HEK293T (cell line): ENCODE measurements around the gene CCDC88B.
A peak's percentile ranks its signal among the peaks of the same experiment; 100 is the strongest.

ENCODE experiments used
- CTCF ChIA-PET: fragments of 350-600 bp; formaldehyde crosslinking; extraction: SDS; loops from one replicate; lab custom pipeline; 2021; ENCODE audit warnings: antibody characterized with exemption, inconsistent platforms; lab: Yijun Ruan, JAX
- POLR2A ChIA-PET: fragments of 350-600 bp; formaldehyde crosslinking; extraction: SDS; loops from one replicate; lab custom pipeline; 2020; ENCODE audit warnings: antibody characterized with exemption, inconsistent platforms; lab: Yijun Ruan, JAX
- DNase-seq: peaks from one replicate; pipeline ENCODE4 v3.0.0; 2012; ENCODE audit warnings: mixed read lengths; ENCODE audit errors: extremely low spot score
- ARNT ChIP-seq: fragments of 450-650 bp; IDR thresholded peaks from 2 replicates; pipeline ENCODE4 v1.6.1; 2017; ENCODE audit warnings: mild to moderate bottlenecking
- BHLHE40 ChIP-seq: fragments of 450-650 bp; IDR thresholded peaks from 2 replicates; pipeline ENCODE4 v1.6.1; 2016; ENCODE audit warnings: mild to moderate bottlenecking, moderate library complexity, borderline replicate concordance
- CTBP1 ChIP-seq: fragments of 450-650 bp; IDR thresholded peaks from 2 replicates; pipeline ENCODE4 v1.6.1; 2016; ENCODE audit warnings: borderline replicate concordance
- ELF4 ChIP-seq: fragments of 450-650 bp; IDR thresholded peaks from 2 replicates; pipeline ENCODE4 v1.6.1; 2017; ENCODE audit warnings: antibody characterized with exemption
- FOXA1 ChIP-seq: fragments of 450-650 bp; IDR thresholded peaks from 2 replicates; pipeline ENCODE4 v1.6.1; 2016; ENCODE audit warnings: mild to moderate bottlenecking
- FOXK2 ChIP-seq: fragments of 450-650 bp; IDR thresholded peaks from 2 replicates; pipeline ENCODE4 v1.6.1; 2016; ENCODE audit warnings: mild to moderate bottlenecking
- FOXM1 ChIP-seq: fragments of 450-650 bp; IDR thresholded peaks from 2 replicates; pipeline ENCODE4 v1.6.1; 2017; ENCODE audit warnings: mild to moderate bottlenecking, borderline replicate concordance
- HDGF ChIP-seq: fragments of 450-650 bp; IDR thresholded peaks from 2 replicates; pipeline ENCODE4 v1.6.1; 2017; ENCODE audit warnings: antibody characterized with exemption, borderline replicate concordance
- L3MBTL2 ChIP-seq: fragments of 450-650 bp; conservative IDR thresholded peaks from 2 replicates; pipeline ENCODE4 v1.6.1; 2016; ENCODE audit warnings: mild to moderate bottlenecking
- LEF1 ChIP-seq: fragments of 450-650 bp; IDR thresholded peaks from 2 replicates; pipeline ENCODE4 v1.6.1; 2017; ENCODE audit warnings: mild to moderate bottlenecking, borderline replicate concordance
- NFRKB ChIP-seq: fragments of 450-650 bp; IDR thresholded peaks from 2 replicates; pipeline ENCODE4 v1.6.1; 2016; ENCODE audit warnings: mild to moderate bottlenecking, moderate library complexity
- SP1 ChIP-seq: fragments of 450-650 bp; IDR thresholded peaks from 2 replicates; pipeline ENCODE4 v1.6.1; 2017
- SUZ12 ChIP-seq: fragments of 450-650 bp; IDR thresholded peaks from 2 replicates; pipeline ENCODE4 v1.6.1; 2016; ENCODE audit warnings: mild to moderate bottlenecking
- TARDBP ChIP-seq: fragments of 450-650 bp; IDR thresholded peaks from 2 replicates; pipeline ENCODE4 v1.6.1; 2016
- ZNF384 ChIP-seq: fragments of 450-650 bp; IDR thresholded peaks from 2 replicates; pipeline ENCODE4 v1.6.1; 2016
- TF ChIP-seq, protein P1 (sequence below): fragments of 450-650 bp; IDR thresholded peaks from 2 replicates; pipeline ENCODE4 v1.6.1; 2016

The CCDC88B gene

DNA sequence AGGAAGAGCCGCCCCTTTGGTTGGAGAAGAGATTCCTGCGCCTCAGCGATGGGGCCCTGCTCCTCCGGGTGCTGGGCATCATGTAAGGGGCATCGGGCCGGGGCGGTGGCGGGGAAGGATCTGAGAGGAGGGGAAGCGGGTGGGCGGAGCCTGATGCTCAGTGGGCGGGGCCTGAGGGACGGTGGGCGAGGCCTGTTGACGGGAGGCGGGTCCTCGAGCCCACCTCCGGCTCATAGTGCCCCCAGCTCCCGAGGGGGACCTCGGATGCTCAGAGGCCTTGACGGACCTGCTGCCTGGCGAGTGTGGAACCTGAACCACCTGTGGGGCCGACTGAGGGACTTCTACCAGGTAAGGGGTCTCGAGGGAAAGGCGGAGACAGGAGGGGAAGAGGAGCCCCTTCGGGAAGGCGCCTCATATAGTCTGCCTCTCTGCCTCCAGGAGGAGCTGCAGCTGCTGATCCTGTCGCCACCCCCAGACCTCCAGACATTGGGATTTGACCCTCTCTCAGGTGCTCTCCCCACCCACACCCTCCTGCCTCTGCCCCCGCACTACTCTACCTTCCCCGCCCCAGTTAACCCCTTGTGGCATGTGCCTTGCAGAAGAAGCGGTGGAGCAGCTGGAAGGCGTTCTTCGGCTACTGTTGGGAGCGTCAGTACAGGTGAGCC lies 799 bp downstream of the CCDC88B start:
- ChIA-PET POLR2A (interaction anchor here (0.6 to 6.3 kb wide), 4 partner anchors 17 to 1008 kb away, joined by 3 to 46 read pairs (median 6); partner anchors contain the start of genes BAD, GPR137, PRDX5 and TRMT112), CTCF (interaction anchor here (1.2 to 4.3 kb wide), 3 partner anchors 9 to 23 kb away, joined by 4 to 33 read pairs (median 7); partner anchors contain the start of genes PRDX5 and TRMT112)
- TF ChIP-seq FOXA1 = no peak
- TF ChIP-seq FOXK2 = no peak
- no peak for TF ChIP-seq CTBP1
- no peak for TF ChIP-seq SP1
- TF ChIP-seq L3MBTL2 = no peak
- TF ChIP-seq NFRKB = no peak
- no peak for TF ChIP-seq ELF4
- TF ChIP-seq, protein P1, sequence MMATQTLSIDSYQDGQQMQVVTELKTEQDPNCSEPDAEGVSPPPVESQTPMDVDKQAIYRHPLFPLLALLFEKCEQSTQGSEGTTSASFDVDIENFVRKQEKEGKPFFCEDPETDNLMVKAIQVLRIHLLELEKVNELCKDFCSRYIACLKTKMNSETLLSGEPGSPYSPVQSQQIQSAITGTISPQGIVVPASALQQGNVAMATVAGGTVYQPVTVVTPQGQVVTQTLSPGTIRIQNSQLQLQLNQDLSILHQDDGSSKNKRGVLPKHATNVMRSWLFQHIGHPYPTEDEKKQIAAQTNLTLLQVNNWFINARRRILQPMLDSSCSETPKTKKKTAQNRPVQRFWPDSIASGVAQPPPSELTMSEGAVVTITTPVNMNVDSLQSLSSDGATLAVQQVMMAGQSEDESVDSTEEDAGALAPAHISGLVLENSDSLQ = no peak
- no peak for TF ChIP-seq SUZ12
- no peak for TF ChIP-seq TARDBP
- no peak for TF ChIP-seq HDGF
- TF ChIP-seq ZNF384 = no peak
- no peak for TF ChIP-seq LEF1
- TF ChIP-seq ARNT = no peak
- TF ChIP-seq BHLHE40 = no peak
- no peak for TF ChIP-seq FOXM1
- peak; percentile 82 for DNase-seq

- CTCF ChIA-PET = interaction anchor here (0.6 to 4.3 kb wide), 4 partner anchors 14 to 139 kb away, joined by 3 to 33 read pairs (median 6); partner anchors contain the start of genes PRDX5 and TRMT112
- POLR2A ChIA-PET = interaction anchor here (0.6 to 6.3 kb wide), 5 partner anchors 12 to 1008 kb away, joined by 3 to 46 read pairs (median 5); partner anchors contain the start of genes BAD, GPR137, PRDX5 and TRMT112
- TF ChIP-seq, protein P1 = no peak
- no peak for TF ChIP-seq NFRKB
- TF ChIP-seq SUZ12 = no peak
- TF ChIP-seq FOXK2 = no peak
- no peak for DNase-seq
Measured at GRCh38 chr11:64341429-64341828, 1.4 kb downstream of the CCDC88B start.

DNA sequence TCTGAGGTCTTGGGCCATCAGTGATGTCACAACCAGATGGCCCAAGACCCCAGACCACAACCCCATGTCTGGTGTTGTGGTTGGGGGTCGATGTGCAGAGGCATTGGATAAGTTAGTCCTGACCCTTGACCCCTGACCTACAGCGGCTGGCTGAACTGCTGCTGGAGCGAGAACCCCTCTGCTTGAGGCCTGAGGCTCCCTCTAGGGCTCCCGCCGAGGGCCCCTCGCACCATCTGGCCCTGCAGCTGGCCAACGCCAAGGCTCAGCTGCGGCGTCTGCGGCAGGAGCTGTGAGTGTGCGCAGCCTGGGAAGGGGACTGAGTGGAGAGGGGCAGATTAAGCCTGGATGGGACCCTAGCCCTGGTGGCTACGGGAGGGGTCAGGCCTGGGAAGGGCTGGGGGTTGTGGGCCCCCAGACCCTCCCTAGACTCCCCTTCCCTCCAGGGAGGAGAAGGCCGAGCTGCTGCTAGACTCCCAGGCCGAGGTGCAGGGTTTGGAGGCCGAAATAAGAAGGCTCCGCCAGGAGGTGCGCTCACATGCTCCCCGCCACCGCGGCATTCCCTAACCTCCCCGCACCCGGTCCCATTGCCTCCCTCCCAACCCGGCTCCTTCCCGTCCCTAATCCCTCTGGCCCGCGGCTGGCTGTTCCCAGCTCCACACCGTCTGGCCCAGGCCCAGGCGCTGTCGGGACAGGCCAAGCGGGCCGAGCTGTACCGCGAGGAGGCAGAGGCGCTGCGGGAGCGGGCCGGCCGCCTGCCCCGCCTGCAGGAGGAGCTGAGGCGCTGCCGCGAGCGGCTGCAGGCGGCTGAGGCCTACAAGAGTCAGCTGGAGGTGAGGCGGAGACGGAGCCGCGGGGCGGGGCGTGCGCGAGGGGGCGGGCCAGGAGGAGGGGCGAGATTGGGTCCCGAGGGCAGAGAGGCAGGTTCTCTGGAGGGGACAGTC lies 2.1 kb downstream of the CCDC88B start:
- CTCF ChIA-PET = interaction anchor here (0.6 to 4.3 kb wide), 5 partner anchors 13 to 140 kb away, joined by 3 to 33 read pairs (median 4); partner anchors contain the start of genes PRDX5 and TRMT112

DNA sequence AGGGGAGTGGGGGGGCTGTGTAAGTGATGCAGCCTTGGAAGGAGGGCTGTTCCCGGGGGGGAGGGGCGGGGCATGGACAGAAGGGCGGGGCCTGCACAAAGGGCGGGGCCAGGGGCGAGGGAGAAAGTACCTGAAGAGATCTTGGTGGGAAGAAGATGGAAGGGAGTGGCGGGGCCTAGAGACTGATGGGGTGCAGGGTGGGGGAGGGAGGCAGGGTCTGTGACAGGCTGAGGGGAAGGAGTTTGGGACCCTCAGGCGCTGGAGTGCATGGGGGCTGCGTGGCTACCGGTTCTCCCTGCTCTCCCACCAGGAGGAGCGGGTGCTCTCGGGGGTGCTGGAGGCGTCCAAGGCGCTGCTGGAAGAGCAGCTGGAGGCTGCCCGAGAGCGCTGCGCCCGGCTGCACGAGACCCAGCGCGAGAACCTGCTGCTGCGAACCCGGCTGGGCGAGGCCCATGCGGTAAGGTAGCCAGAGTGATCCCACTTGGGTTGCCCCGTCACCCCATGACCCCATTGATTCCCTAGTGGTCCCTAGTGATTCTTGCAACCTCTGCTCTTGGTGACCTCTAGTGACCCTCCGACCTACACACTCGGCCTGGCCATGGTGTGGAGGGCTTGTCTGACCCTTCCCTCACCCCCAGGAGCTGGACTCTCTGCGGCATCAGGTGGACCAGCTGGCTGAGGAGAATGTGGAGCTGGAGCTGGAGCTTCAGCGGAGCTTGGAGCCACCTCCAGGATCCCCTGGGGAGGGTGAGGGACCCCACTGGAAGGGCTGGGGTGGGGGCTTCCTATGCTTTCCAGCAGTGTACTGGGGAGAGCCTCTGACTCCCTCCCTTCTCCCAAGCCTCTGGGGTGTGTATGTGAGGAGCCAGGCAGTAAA lies 3.1 kb downstream of the CCDC88B start:
- ChIA-PET POLR2A (interaction anchor here (0.6 to 6.3 kb wide), 7 partner anchors 11 to 73 kb away, joined by 3 to 46 read pairs (median 3); partner anchors contain the start of genes BAD, GPR137, PRDX5 and TRMT112), CTCF (interaction anchor here (0.9 to 4.3 kb wide), 4 partner anchors 12 to 71 kb away, joined by 3 to 33 read pairs (median 4); partner anchors contain the start of genes PRDX5 and TRMT112)
- no peak for TF ChIP-seq ELF4
- TF ChIP-seq TARDBP = no peak
- no peak for TF ChIP-seq HDGF
- TF ChIP-seq, protein P1 = no peak
- TF ChIP-seq L3MBTL2 = no peak
- no peak for TF ChIP-seq FOXK2
- TF ChIP-seq ZNF384 = no peak
- no peak for TF ChIP-seq LEF1
- no peak for TF ChIP-seq NFRKB
- DNase-seq = no peak

More for the DNA sequence above, 2.1 kb downstream of the CCDC88B start:
- peak; percentile 91 for DNase-seq
- TF ChIP-seq, protein P1 = no peak
- TF ChIP-seq ZNF384 = no peak
- peak; percentile 67; the same call in 1 of the 2 replicates for TF ChIP-seq HDGF
- TF ChIP-seq FOXA1 = no peak
- no peak for TF ChIP-seq ARNT
- TF ChIP-seq TARDBP = no peak
- TF ChIP-seq L3MBTL2 = no peak
- TF ChIP-seq SP1 = no peak
- POLR2A ChIA-PET = interaction anchor here (0.6 to 6.3 kb wide), 8 partner anchors 10 to 72 kb away, joined by 3 to 46 read pairs (median 4); partner anchors contain the start of genes BAD, GPR137, PRDX5 and TRMT112
